ENCODE results near the gene AKAP1. TPM values are rescaled to one million over a fixed set of nuclear protein-coding genes. Genes with fewer than 3 reads are reported as not detected.

The AKAP1 gene
- total and polyA plus RNA-seq, 2 of the 8 experiments (the other 6 are each of a cell fraction or from before 2014, with no cell fraction given): 120 to 156 TPM

DNA sequence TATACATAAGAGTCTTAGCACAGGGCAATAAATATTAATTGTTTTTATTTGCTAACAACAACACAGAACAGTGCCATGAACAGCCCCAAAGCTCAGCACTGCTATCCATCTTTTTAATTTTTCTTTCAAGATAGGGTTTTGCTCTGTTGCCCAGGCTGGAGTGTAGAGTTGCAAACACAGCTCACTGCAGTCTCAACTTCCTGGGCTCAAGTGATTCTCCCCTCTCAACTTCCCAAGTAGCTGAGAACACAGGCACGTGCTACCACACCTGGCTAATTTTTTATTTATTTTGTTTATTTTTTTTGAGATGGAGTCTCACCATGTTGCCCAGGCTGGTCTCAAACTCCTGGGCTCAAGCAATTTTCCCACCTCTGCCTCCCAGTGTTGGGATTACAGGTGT is 47.6 kb upstream of the AKAP1 start (continued):
- TF ChIP-seq, protein P1, sequence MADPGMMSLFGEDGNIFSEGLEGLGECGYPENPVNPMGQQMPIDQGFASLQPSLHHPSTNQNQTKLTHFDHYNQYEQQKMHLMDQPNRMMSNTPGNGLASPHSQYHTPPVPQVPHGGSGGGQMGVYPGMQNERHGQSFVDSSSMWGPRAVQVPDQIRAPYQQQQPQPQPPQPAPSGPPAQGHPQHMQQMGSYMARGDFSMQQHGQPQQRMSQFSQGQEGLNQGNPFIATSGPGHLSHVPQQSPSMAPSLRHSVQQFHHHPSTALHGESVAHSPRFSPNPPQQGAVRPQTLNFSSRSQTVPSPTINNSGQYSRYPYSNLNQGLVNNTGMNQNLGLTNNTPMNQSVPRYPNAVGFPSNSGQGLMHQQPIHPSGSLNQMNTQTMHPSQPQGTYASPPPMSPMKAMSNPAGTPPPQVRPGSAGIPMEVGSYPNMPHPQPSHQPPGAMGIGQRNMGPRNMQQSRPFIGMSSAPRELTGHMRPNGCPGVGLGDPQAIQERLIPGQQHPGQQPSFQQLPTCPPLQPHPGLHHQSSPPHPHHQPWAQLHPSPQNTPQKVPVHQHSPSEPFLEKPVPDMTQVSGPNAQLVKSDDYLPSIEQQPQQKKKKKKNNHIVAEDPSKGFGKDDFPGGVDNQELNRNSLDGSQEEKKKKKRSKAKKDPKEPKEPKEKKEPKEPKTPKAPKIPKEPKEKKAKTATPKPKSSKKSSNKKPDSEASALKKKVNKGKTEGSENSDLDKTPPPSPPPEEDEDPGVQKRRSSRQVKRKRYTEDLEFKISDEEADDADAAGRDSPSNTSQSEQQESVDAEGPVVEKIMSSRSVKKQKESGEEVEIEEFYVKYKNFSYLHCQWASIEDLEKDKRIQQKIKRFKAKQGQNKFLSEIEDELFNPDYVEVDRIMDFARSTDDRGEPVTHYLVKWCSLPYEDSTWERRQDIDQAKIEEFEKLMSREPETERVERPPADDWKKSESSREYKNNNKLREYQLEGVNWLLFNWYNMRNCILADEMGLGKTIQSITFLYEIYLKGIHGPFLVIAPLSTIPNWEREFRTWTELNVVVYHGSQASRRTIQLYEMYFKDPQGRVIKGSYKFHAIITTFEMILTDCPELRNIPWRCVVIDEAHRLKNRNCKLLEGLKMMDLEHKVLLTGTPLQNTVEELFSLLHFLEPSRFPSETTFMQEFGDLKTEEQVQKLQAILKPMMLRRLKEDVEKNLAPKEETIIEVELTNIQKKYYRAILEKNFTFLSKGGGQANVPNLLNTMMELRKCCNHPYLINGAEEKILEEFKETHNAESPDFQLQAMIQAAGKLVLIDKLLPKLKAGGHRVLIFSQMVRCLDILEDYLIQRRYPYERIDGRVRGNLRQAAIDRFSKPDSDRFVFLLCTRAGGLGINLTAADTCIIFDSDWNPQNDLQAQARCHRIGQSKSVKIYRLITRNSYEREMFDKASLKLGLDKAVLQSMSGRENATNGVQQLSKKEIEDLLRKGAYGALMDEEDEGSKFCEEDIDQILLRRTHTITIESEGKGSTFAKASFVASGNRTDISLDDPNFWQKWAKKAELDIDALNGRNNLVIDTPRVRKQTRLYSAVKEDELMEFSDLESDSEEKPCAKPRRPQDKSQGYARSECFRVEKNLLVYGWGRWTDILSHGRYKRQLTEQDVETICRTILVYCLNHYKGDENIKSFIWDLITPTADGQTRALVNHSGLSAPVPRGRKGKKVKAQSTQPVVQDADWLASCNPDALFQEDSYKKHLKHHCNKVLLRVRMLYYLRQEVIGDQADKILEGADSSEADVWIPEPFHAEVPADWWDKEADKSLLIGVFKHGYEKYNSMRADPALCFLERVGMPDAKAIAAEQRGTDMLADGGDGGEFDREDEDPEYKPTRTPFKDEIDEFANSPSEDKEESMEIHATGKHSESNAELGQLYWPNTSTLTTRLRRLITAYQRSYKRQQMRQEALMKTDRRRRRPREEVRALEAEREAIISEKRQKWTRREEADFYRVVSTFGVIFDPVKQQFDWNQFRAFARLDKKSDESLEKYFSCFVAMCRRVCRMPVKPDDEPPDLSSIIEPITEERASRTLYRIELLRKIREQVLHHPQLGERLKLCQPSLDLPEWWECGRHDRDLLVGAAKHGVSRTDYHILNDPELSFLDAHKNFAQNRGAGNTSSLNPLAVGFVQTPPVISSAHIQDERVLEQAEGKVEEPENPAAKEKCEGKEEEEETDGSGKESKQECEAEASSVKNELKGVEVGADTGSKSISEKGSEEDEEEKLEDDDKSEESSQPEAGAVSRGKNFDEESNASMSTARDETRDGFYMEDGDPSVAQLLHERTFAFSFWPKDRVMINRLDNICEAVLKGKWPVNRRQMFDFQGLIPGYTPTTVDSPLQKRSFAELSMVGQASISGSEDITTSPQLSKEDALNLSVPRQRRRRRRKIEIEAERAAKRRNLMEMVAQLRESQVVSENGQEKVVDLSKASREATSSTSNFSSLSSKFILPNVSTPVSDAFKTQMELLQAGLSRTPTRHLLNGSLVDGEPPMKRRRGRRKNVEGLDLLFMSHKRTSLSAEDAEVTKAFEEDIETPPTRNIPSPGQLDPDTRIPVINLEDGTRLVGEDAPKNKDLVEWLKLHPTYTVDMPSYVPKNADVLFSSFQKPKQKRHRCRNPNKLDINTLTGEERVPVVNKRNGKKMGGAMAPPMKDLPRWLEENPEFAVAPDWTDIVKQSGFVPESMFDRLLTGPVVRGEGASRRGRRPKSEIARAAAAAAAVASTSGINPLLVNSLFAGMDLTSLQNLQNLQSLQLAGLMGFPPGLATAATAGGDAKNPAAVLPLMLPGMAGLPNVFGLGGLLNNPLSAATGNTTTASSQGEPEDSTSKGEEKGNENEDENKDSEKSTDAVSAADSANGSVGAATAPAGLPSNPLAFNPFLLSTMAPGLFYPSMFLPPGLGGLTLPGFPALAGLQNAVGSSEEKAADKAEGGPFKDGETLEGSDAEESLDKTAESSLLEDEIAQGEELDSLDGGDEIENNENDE (IDR thresholded peaks at IDR 0.05; ENCODE audit: insufficient replicate concordance, low read length): no peak
- TF ChIP-seq CHD2 (IDR thresholded peaks at IDR 0.05; ENCODE audit: low read length) (no peak), GTF2F1 (IDR thresholded peaks at IDR 0.05; ENCODE audit: borderline replicate concordance, low read depth, low read length) (no peak), NANOG (IDR thresholded peaks at IDR 0.05; ENCODE audit: insufficient read depth, low read depth, low read length, poor library complexity, severe bottlenecking) (no peak), POU5F1 (IDR thresholded peaks at IDR 0.05; ENCODE audit: low read depth, low read length) (no peak), KDM4A (IDR thresholded peaks at IDR 0.05; ENCODE audit: low read depth, low read length, severe bottlenecking) (no peak), MAFK (IDR thresholded peaks at IDR 0.05; ENCODE audit: low read depth, low read length) (no peak)
- TF ChIP-seq, protein P2, sequence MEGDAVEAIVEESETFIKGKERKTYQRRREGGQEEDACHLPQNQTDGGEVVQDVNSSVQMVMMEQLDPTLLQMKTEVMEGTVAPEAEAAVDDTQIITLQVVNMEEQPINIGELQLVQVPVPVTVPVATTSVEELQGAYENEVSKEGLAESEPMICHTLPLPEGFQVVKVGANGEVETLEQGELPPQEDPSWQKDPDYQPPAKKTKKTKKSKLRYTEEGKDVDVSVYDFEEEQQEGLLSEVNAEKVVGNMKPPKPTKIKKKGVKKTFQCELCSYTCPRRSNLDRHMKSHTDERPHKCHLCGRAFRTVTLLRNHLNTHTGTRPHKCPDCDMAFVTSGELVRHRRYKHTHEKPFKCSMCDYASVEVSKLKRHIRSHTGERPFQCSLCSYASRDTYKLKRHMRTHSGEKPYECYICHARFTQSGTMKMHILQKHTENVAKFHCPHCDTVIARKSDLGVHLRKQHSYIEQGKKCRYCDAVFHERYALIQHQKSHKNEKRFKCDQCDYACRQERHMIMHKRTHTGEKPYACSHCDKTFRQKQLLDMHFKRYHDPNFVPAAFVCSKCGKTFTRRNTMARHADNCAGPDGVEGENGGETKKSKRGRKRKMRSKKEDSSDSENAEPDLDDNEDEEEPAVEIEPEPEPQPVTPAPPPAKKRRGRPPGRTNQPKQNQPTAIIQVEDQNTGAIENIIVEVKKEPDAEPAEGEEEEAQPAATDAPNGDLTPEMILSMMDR (IDR thresholded peaks at IDR 0.05; ENCODE audit: control extremely low read depth in 1 of 3, insufficient read depth in 1 of 3, low read depth in 1 of 3, low read length in 3 of 3): no peak

Measured in H1 (cell line).